Hepatocyte (in vitro differentiated cells): ENCODE measurements around the gene PRR35. TPM values are rescaled to one million over a fixed set of nuclear protein-coding genes. Genes with fewer than 3 reads are reported as not detected.
A peak's percentile ranks its signal among the peaks of the same experiment; 100 is the strongest.

Experiments
- DNase-seq: peaks from one replicate; pipeline ENCODE4 v3.0.0-alpha.2; 2016; ENCODE audit warnings: low spot score
- H2AFZ ChIP-seq: fragments of 200-600 bp; sonication (generic); 2 replicates; pipeline ENCODE4 v1.6.0; 2016; ENCODE audit warnings: antibody characterized with exemption, mild to moderate bottlenecking
- H3K27ac ChIP-seq: fragments of 200-600 bp; sonication (generic); 2 replicates; pipeline ENCODE4 v1.5.1; 2016; ENCODE audit warnings: mild to moderate bottlenecking
- H3K27me3 ChIP-seq: fragments of 200-600 bp; sonication (generic); 2 replicates; pipeline ENCODE4 v1.6.1; 2016
- H3K36me3 ChIP-seq: fragments of 200-600 bp; sonication (generic); replicated peaks from 2 replicates; pipeline ENCODE4 v1.5.1; 2016; ENCODE audit warnings: low read depth; ENCODE audit not compliant: insufficient read depth
- H3K4me1 ChIP-seq: fragments of 200-600 bp; sonication (generic); 2 replicates; pipeline ENCODE4 v1.5.1; 2016; ENCODE audit warnings: mild to moderate bottlenecking, moderate library complexity; ENCODE audit not compliant: insufficient read depth
- H3K4me2 ChIP-seq: fragments of 200-600 bp; sonication (generic); 2 replicates; pipeline ENCODE4 v1.6.0; 2016
- H3K4me3 ChIP-seq: fragments of 200-600 bp; sonication (generic); 2 replicates; pipeline ENCODE4 v1.5.1; 2016; ENCODE audit warnings: mild to moderate bottlenecking
- H3K79me2 ChIP-seq: fragments of 200-600 bp; sonication (generic); 2 replicates; pipeline ENCODE4 v1.6.0; 2017; ENCODE audit warnings: mild to moderate bottlenecking
- H3K9me2 ChIP-seq: fragments of 200-600 bp; sonication (generic); replicated peaks from 2 replicates; pipeline ENCODE4 v1.6.0; 2017; ENCODE audit warnings: mild to moderate bottlenecking; ENCODE audit not compliant: insufficient read depth
- H3K9me3 ChIP-seq: fragments of 200-600 bp; sonication (generic); 2 replicates; pipeline ENCODE4 v1.5.1; 2016; ENCODE audit warnings: low read depth, mild to moderate bottlenecking
- H4K20me1 ChIP-seq: fragments of 200-600 bp; sonication (generic); 2 replicates; pipeline ENCODE4 v1.6.0; 2016; ENCODE audit warnings: mild to moderate bottlenecking; ENCODE audit not compliant: insufficient read depth, poor library complexity, severe bottlenecking
- CTCF ChIP-seq: fragments of 200-600 bp; sonication (generic); IDR thresholded peaks from 2 replicates; pipeline ENCODE4 v1.5.1; 2016; ENCODE audit warnings: antibody characterized with exemption, mild to moderate bottlenecking; ENCODE audit not compliant: poor library complexity
- EZH2 ChIP-seq: fragments of 200-600 bp; sonication (generic); IDR thresholded peaks from 2 replicates; pipeline ENCODE4 v1.6.1; 2016; ENCODE audit warnings: antibody characterized with exemption, mild to moderate bottlenecking, borderline replicate concordance
- EZH2phosphoT487 ChIP-seq: fragments of 200-600 bp; sonication (generic); IDR thresholded peaks from one replicate; pipeline ENCODE4 v1.6.1; 2018; ENCODE audit warnings: antibody characterized with exemption, mild to moderate bottlenecking, low read depth, moderate library complexity; ENCODE audit not compliant: unreplicated experiment, severe bottlenecking
- WGBS: methylation state at CpG from one replicate; pipeline ENCODE4 v1.1.6; 2016; ENCODE audit warnings: low lambda C conversion rate; ENCODE audit errors: missing lambda C conversion rate; 5-methylcytosine and 5-hydroxymethylcytosine counted together
- polyA plus RNA-seq: library from polyadenylated mRNA; unstranded; fragments of >200 nt; fragmentation: Nextera tagmentation; extraction: Ambion mirVana; gene quantifications from 2 replicates; pipeline ENCODE4 v1.2.1, GENCODE V29; 2016
- total RNA-seq: library from RNA; depleted of rRNA; stranded (reverse); fragments of >200 nt; gene quantifications from 2 replicates; pipeline ENCODE4 v1.2.3, GENCODE V29; 2014

PRR35 gene
- total and polyA plus RNA-seq, 2 experiments from 2014 or later: not detected

GRCh38 chr16:533391-534123 is 26.6 kb upstream of the PRR35 start:
- 62% methylated on average over 30 of the region's 30 CpGs for WGBS

GRCh38 chr16:534135-534534 is 26.1 kb upstream of the PRR35 start:
- peaks cover 37% of the 10 kb centered on the region for H4K20me1 ChIP-seq
- peaks cover 38% of the 10 kb centered on the region for H3K4me1 ChIP-seq
- peak overlapping the region; percentile 71 for H3K4me2 ChIP-seq
- no peaks in the 10 kb centered on the region for H3K9me3 ChIP-seq
- no peak overlapping the region for H3K4me3 ChIP-seq
- H3K27me3 ChIP-seq: no peaks in the 10 kb centered on the region
- H3K36me3 ChIP-seq: no peaks in the 10 kb centered on the region
- H3K79me2 ChIP-seq: peaks cover 94% of the 10 kb centered on the region
- peak overlapping the region; percentile 84 for H3K27ac ChIP-seq
- TF ChIP-seq CTCF (no peak), EZH2phosphoT487 (no peak), EZH2 (no peak)
- H2AFZ ChIP-seq: no peak overlapping the region
- H3K9me2 ChIP-seq: no peaks in the 10 kb centered on the region
- 74% methylated on average over 21 of the region's 21 CpGs for WGBS
- DNase-seq: peak; percentile 71

More at GRCh38 chr16:533391-534123, 26.6 kb upstream of the PRR35 start:
- Histone ChIP-seq H4K20me1 (peaks cover 43% of the 10 kb centered on the region), H3K4me1 (peaks cover 44% of the 10 kb centered on the region), H3K4me2 (peak overlapping the region; percentile 71), H2AFZ (no peak overlapping the region), H3K27me3 (no peaks in the 10 kb centered on the region), H3K79me2 (peaks cover 95% of the 10 kb centered on the region), H3K36me3 (no peaks in the 10 kb centered on the region), H3K9me2 (no peaks in the 10 kb centered on the region), H3K9me3 (no peaks in the 10 kb centered on the region), H3K27ac (peak overlapping the region; percentile 84), H3K4me3 (no peak overlapping the region)
- TF ChIP-seq EZH2phosphoT487: no peak
- TF ChIP-seq CTCF: no peak
- TF ChIP-seq EZH2: no peak
- DNase-seq: peak; percentile 86

- Histone ChIP-seq H3K79me2 (peaks cover 94% of the 10 kb centered on the region), H3K4me2 (peak overlapping the region; percentile 71), H3K4me3 (no peak overlapping the region), H2AFZ (no peak overlapping the region), H3K9me2 (no peaks in the 10 kb centered on the region), H3K4me1 (peaks cover 30% of the 10 kb centered on the region), H3K36me3 (no peaks in the 10 kb centered on the region), H3K27me3 (no peaks in the 10 kb centered on the region), H3K27ac (peak overlapping the region; percentile 84), H4K20me1 (peaks cover 31% of the 10 kb centered on the region), H3K9me3 (no peaks in the 10 kb centered on the region)
- DNase-seq: no peak
- no peak for TF ChIP-seq EZH2phosphoT487
- no peak for TF ChIP-seq EZH2
- TF ChIP-seq CTCF: no peak
- 94% methylated on average over 25 of the region's 27 CpGs for WGBS
Measured at GRCh38 chr16:534856-535445, 25.2 kb upstream of the PRR35 start.
